DMS 273 treated with DMSO at 0.1 percent for 48 hours (cell line): ENCODE measurements around the gene PEBP1.

Experiments
- DNase-seq: peaks from one replicate; lab custom pipeline; 2025; lab: John Stamatoyannopoulos, UW

Gene PEBP1

GRCh38 chr12:118136559-118137003 lies 657 bp downstream of the PEBP1 start:
- no peak for DNase-seq

- DNase-seq: no peak
Observed at GRCh38 chr12:118137148-118137678, 1.3 kb downstream of the PEBP1 start.

- no peak for DNase-seq
Observed at GRCh38 chr12:118140825-118141224, 4.9 kb downstream of the PEBP1 start.

- no peak for DNase-seq
Observed at GRCh38 chr12:118144499-118144898, 8.6 kb downstream of the PEBP1 start.

GRCh38 chr12:118145113-118145797 lies 9.3 kb downstream of the PEBP1 start:
- DNase-seq: peak; percentile 16

GRCh38 chr12:118145798-118146156 lies 9.9 kb downstream of the PEBP1 start:
- no peak for DNase-seq

- DNase-seq: no peak
Observed at GRCh38 chr12:118148287-118148686, 12.4 kb downstream of the PEBP1 start.

GRCh38 chr12:118150625-118151024 lies 14.7 kb downstream of the PEBP1 start:
- DNase-seq: no peak

GRCh38 chr12:118151755-118152154 lies 15.8 kb downstream of the PEBP1 start:
- no peak for DNase-seq

GRCh38 chr12:118160536-118160935 lies 24.6 kb downstream of the PEBP1 start:
- no peak for DNase-seq

- no peak for DNase-seq
Observed at GRCh38 chr12:118164798-118165486, 29.0 kb downstream of the PEBP1 start.

- no peak for DNase-seq
Observed at GRCh38 chr12:118166946-118167345, 31.0 kb downstream of the PEBP1 start.

- no peak for DNase-seq
Observed at GRCh38 chr12:118175823-118176447, 40.0 kb downstream of the PEBP1 start.

- DNase-seq: no peak
Observed at GRCh38 chr12:118183155-118183554, 47.2 kb downstream of the PEBP1 start.

GRCh38 chr12:118183711-118184110 lies 47.8 kb downstream of the PEBP1 start:
- DNase-seq: no peak

- DNase-seq: no peak
Observed at GRCh38 chr12:118185602-118186397, 49.9 kb downstream of the PEBP1 start.

GRCh38 chr12:118187751-118188435 lies 52.0 kb downstream of the PEBP1 start:
- no peak for DNase-seq

GRCh38 chr12:118188690-118189371 lies 52.9 kb downstream of the PEBP1 start:
- DNase-seq: no peak

- DNase-seq: no peak
Observed at GRCh38 chr12:118189741-118190191, 53.8 kb downstream of the PEBP1 start.

GRCh38 chr12:118190266-118190665 lies 54.3 kb downstream of the PEBP1 start:
- DNase-seq: no peak

- no peak for DNase-seq
Observed at GRCh38 chr12:118193477-118193876, 57.6 kb downstream of the PEBP1 start.
